Trophoblast cell (in vitro differentiated cells and primary cell): ENCODE measurements around the gene BCL11B.
"Not testable (repeated sequence)": the region's sequence is repeated elsewhere in the genome, so short reads cannot be mapped to it uniquely, and the experiment has no call there.

Experiments
- DNase-seq, 2 donors: peaks; one replicate each; pipeline ENCODE4 v3.0.0-alpha.2; 2016
- H2AFZ ChIP-seq: 2 replicates; pipeline ENCODE4 v1.6.1; 2013; ENCODE audit warnings: low read length, moderate library complexity, mild to moderate bottlenecking; ENCODE audit not compliant: insufficient read depth, poor library complexity
- H2AK5ac ChIP-seq: 2 replicates; pipeline ENCODE4 v1.6.1; 2013; ENCODE audit warnings: mild to moderate bottlenecking, low read length
- H2BK120ac ChIP-seq: 2 replicates; pipeline ENCODE4 v1.6.1; 2013; ENCODE audit warnings: low read length, mild to moderate bottlenecking, moderate library complexity; ENCODE audit not compliant: insufficient read depth, poor library complexity
- H2BK12ac ChIP-seq: 2 replicates; pipeline ENCODE4 v1.6.1; 2013; ENCODE audit warnings: mild to moderate bottlenecking, low read length, moderate library complexity
- H2BK5ac ChIP-seq: 2 replicates; pipeline ENCODE4 v1.6.1; 2013; ENCODE audit warnings: low read length, low read depth, moderate library complexity, mild to moderate bottlenecking; ENCODE audit not compliant: poor library complexity
- H3K14ac ChIP-seq: 2 replicates; pipeline ENCODE4 v1.6.1; 2013; ENCODE audit warnings: mild to moderate bottlenecking, low read length
- H3K18ac ChIP-seq: 2 replicates; pipeline ENCODE4 v1.6.1; 2013; ENCODE audit warnings: mild to moderate bottlenecking, low read length
- H3K23ac ChIP-seq: 2 replicates; pipeline ENCODE4 v1.6.1; 2013; ENCODE audit warnings: low read length
- H3K27ac ChIP-seq: 2 replicates; pipeline ENCODE4 v1.5.1; 2013; ENCODE audit warnings: low read depth, mild to moderate bottlenecking, inconsistent platforms, low read length, moderate library complexity
- H3K27me3 ChIP-seq: 2 replicates; pipeline ENCODE4 v1.6.1; 2013; ENCODE audit warnings: inconsistent platforms, mild to moderate bottlenecking, low read length, moderate library complexity; ENCODE audit not compliant: insufficient read depth
- H3K36me3 ChIP-seq, 2 experiments: 1 replicate in 1 of 2; 2 replicates in 1 of 2; pipeline ENCODE4 v1.6.1; 2013; ENCODE audit warnings: low read length in 2 of 2, mild to moderate bottlenecking in 2 of 2, moderate library complexity in 1 of 2; ENCODE audit not compliant: insufficient read depth in 2 of 2, control insufficient read depth in 1 of 2
- H3K4ac ChIP-seq: 2 replicates; pipeline ENCODE4 v1.6.1; 2013; ENCODE audit warnings: low read depth, mild to moderate bottlenecking, low read length, moderate library complexity
- H3K4me1 ChIP-seq, 2 experiments: 1 replicate in 1 of 2; 2 replicates in 1 of 2; pipeline ENCODE4 v1.6.1; 2013; ENCODE audit warnings: low read length in 2 of 2, mild to moderate bottlenecking in 2 of 2, moderate library complexity in 1 of 2; ENCODE audit not compliant: insufficient read depth in 2 of 2, control insufficient read depth in 1 of 2
- H3K4me2 ChIP-seq: 2 replicates; pipeline ENCODE4 v1.6.1; 2013; ENCODE audit warnings: inconsistent platforms, mild to moderate bottlenecking, low read length, moderate library complexity
- H3K4me3 ChIP-seq: 2 replicates; pipeline ENCODE4 v1.5.1; 2013; ENCODE audit warnings: mild to moderate bottlenecking, low read depth, low read length, inconsistent platforms
- H3K79me1 ChIP-seq: one replicate; pipeline ENCODE4 v1.6.1; 2013; ENCODE audit warnings: low read length
- H3K79me2 ChIP-seq: 2 replicates; pipeline ENCODE4 v1.6.1; 2013; ENCODE audit warnings: low read length, mild to moderate bottlenecking; ENCODE audit not compliant: control insufficient read depth, insufficient read depth, poor library complexity
- H3K9ac ChIP-seq: 2 replicates; pipeline ENCODE4 v1.6.1; 2013; ENCODE audit warnings: mild to moderate bottlenecking, low read length
- H3K9me3 ChIP-seq: 2 replicates; pipeline ENCODE4 v1.6.1; 2013; ENCODE audit warnings: low read depth, mild to moderate bottlenecking, control low read depth, inconsistent platforms, low read length; ENCODE audit not compliant: insufficient read depth
- H4K12ac ChIP-seq: 2 replicates; pipeline ENCODE4 v1.6.1; 2013; ENCODE audit warnings: low read depth, mild to moderate bottlenecking, low read length, moderate library complexity
- H4K8ac ChIP-seq: 2 replicates; pipeline ENCODE4 v1.6.1; 2013; ENCODE audit warnings: low read depth, mild to moderate bottlenecking, low read length, moderate library complexity
- H4K91ac ChIP-seq: one replicate; pipeline ENCODE4 v1.6.1; 2013; ENCODE audit warnings: low read depth, mild to moderate bottlenecking, low read length, moderate library complexity
- WGBS: extraction: QIAGEN DNeasy Blood & Tissue Kit; methylation state at CpG from one replicate; pipeline ENCODE4 v1.1.7; 2013; ENCODE audit warnings: missing lambda C conversion rate; ENCODE audit not compliant: insufficient read length, insufficient coverage; ENCODE audit errors: extremely low coverage; 5-methylcytosine and 5-hydroxymethylcytosine counted together

The BCL11B gene

DNA sequence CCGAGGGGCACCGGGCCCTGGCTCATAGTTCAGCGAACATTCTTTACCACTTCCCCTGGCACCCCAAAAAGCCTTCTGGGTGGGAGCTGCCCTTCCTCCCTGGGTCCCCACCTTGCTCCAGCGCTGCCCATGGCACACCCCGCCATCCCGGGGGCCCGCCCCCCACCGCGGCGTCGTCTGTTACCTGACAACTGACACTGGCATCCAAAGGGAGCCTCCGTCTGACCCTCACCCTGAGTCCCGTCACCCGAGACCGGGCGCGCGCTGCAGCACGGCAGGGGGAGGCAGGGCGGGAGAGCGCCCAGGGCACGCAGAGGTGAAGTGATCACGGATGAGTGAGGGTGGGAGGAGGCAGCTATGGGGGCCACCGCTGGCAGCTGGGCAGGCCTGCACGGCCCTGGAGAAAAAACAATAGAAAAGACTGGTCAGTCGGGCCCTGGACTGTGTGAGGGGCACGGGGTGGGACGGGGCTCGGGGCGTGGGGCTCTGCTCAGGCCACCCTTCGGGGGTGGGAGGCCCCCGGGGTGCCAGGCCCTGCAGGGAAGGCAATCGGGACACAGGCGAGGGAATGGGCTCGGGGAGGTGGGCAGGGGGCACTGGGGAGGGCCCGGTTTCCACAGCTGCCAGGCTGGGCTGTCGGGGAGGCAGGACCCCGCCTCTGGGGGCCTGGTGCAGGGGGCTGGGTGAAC, 40.7 kb downstream of the BCL11B start:
- Histone ChIP-seq H2BK12ac (peak overlapping the region; percentile 63), H3K9me3 (no peaks in the 10 kb centered on the region), H3K27me3 (no peaks in the 10 kb centered on the region), H3K9ac (no peak overlapping the region), H2BK120ac (peak overlapping the region; percentile 28), H2AK5ac (peak overlapping the region; percentile 14), H4K91ac (peak overlapping the region; percentile 77), H3K14ac (peak overlapping the region; percentile 56), H3K4me2 (peak overlapping the region; percentile 76), H4K12ac (peak overlapping the region; percentile 37), H3K79me2 (peaks cover 2% of the 10 kb centered on the region), H2AFZ (peak overlapping the region; percentile 8), H3K4me1 (peaks cover 22 to 32% of the 10 kb centered on the region in 2 experiments), H3K36me3 (no peaks in the 10 kb centered on the region), H3K18ac (peak overlapping the region; percentile 36), H3K23ac (no peak overlapping the region), H3K4ac (peak overlapping the region; percentile 4), H4K8ac (peak overlapping the region; percentile 83), H2BK5ac (no peak overlapping the region), H3K4me3 (peak overlapping the region; percentile 71), H3K27ac (peak overlapping the region; percentile 9), H3K79me1 (peaks cover 10% of the 10 kb centered on the region)
- no peak for DNase-seq
- no CpG with 5 or more reads among the region's 38 CpGs for WGBS

GRCh38 chr14:99230208-99231151, 41.5 kb downstream of the BCL11B start:
- no peak overlapping the region for H4K12ac ChIP-seq
- H4K8ac ChIP-seq, result peak overlapping the region; percentile 83
- H3K14ac ChIP-seq, result peak overlapping the region; percentile 56
- no peak overlapping the region for H2BK5ac ChIP-seq
- H3K27me3 ChIP-seq, result no peaks in the 10 kb centered on the region
- no peaks in the 10 kb centered on the region for H3K36me3 ChIP-seq
- H3K9ac ChIP-seq, result no peak overlapping the region
- peak overlapping the region; percentile 71 for H3K4me3 ChIP-seq
- H3K4me2 ChIP-seq, result peak overlapping the region; percentile 76
- H3K4ac ChIP-seq, result no peak overlapping the region
- no peaks in the 10 kb centered on the region for H3K9me3 ChIP-seq
- peak overlapping the region; percentile 65 for H4K91ac ChIP-seq
- peaks cover 10% of the 10 kb centered on the region for H3K79me1 ChIP-seq
- no peak overlapping the region for H2AK5ac ChIP-seq
- H3K4me1 ChIP-seq, result peaks cover 22 to 32% of the 10 kb centered on the region in 2 experiments
- H2BK120ac ChIP-seq, result peak overlapping the region; percentile 12
- no peak overlapping the region for H2AFZ ChIP-seq
- peak overlapping the region; percentile 36 for H3K18ac ChIP-seq
- WGBS, result no CpG with 5 or more reads among the region's 23 CpGs
- DNase-seq, result peak in 1 of 2 donors; percentile 13
- H3K23ac ChIP-seq, result no peak overlapping the region
- peaks cover 2% of the 10 kb centered on the region for H3K79me2 ChIP-seq
- H2BK12ac ChIP-seq, result no peak overlapping the region
- peak overlapping the region; percentile 9 for H3K27ac ChIP-seq

DNA sequence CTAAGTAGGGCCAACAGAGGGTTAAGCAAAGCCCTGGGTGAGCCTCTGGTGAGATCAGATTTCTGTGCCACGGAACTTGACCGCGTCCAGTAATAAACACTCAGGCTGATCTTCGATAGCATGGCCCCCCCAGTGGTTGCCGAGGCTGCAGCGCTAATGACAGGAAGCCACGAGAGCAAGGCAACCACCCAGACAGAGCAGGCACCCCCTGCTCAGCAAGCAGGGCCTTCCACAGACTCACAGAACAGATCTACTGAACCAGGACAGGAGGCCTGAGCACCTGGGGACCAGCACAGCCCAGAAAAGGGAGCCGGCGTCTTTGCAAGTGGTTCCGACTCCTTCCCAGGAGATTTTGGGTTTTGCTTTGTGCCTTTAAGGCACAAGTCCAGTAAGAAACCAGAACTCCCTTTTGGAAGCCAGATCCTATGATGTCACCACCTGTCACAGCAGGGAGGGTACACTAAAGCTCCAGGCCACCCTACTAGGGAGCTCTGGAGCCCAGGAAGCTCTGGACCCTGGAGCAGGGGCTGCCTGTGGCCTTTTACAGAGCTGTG, 42.3 kb downstream of the BCL11B start:
- Histone ChIP-seq H2AK5ac (no peak overlapping the region), H3K18ac (no peak overlapping the region), H2AFZ (no peak overlapping the region), H2BK5ac (no peak overlapping the region), H3K4me3 (no peak overlapping the region), H4K12ac (no peak overlapping the region), H3K9ac (no peak overlapping the region), H3K36me3 (no peaks in the 10 kb centered on the region), H3K4me1 (peaks cover 22 to 30% of the 10 kb centered on the region in 2 experiments), H4K91ac (peak overlapping the region; percentile 4), H3K14ac (no peak overlapping the region), H2BK120ac (no peak overlapping the region), H3K23ac (no peak overlapping the region), H3K27ac (no peak overlapping the region), H3K79me2 (peaks cover 2% of the 10 kb centered on the region), H2BK12ac (peak overlapping the region; percentile 6), H4K8ac (no peak overlapping the region), H3K27me3 (no peaks in the 10 kb centered on the region), H3K4me2 (no peak overlapping the region), H3K9me3 (no peaks in the 10 kb centered on the region), H3K79me1 (peaks cover 10% of the 10 kb centered on the region), H3K4ac (no peak overlapping the region)
- WGBS, result no CpG with 5 or more reads among the region's 10 CpGs
- no peak for DNase-seq

DNA sequence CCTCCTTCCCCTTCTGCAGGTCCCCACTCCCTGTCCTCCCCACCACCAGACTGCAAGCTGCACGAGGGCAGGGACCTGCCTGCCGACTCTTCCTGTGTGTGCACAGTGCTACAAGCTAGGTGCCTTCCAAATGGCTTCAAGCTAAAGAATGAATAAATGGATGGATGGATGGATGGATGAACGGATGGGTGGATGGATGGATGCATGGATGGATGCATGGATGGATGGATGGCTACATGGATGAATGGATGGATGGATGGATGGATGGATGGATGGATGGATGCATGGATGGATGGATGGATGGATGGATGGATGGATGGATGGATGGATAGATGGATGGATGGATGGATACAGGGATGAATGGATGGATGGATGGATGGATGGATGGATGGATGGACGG, 43.2 kb downstream of the BCL11B start:
- H2AFZ ChIP-seq, H2BK120ac ChIP-seq, H2BK5ac ChIP-seq, H3K9me3 ChIP-seq, H2AK5ac ChIP-seq, H4K8ac ChIP-seq, H4K12ac ChIP-seq, H3K18ac ChIP-seq, H2BK12ac ChIP-seq, H3K79me2 ChIP-seq, H3K4me3 ChIP-seq, H3K27me3 ChIP-seq, H3K4me2 ChIP-seq, H3K9ac ChIP-seq, H3K23ac ChIP-seq, H3K14ac ChIP-seq, H3K79me1 ChIP-seq, H3K4ac ChIP-seq, H4K91ac ChIP-seq, H3K27ac ChIP-seq, H3K36me3 ChIP-seq, DNase-seq: not testable (repeated sequence)
- WGBS, result no CpG with 5 or more reads among the region's 4 CpGs
- H3K4me1 ChIP-seq, result peaks cover 17 to 23% of the 10 kb centered on the region in 2 experiments
